ENCODE results near the gene ADAMTS10.

DNA sequence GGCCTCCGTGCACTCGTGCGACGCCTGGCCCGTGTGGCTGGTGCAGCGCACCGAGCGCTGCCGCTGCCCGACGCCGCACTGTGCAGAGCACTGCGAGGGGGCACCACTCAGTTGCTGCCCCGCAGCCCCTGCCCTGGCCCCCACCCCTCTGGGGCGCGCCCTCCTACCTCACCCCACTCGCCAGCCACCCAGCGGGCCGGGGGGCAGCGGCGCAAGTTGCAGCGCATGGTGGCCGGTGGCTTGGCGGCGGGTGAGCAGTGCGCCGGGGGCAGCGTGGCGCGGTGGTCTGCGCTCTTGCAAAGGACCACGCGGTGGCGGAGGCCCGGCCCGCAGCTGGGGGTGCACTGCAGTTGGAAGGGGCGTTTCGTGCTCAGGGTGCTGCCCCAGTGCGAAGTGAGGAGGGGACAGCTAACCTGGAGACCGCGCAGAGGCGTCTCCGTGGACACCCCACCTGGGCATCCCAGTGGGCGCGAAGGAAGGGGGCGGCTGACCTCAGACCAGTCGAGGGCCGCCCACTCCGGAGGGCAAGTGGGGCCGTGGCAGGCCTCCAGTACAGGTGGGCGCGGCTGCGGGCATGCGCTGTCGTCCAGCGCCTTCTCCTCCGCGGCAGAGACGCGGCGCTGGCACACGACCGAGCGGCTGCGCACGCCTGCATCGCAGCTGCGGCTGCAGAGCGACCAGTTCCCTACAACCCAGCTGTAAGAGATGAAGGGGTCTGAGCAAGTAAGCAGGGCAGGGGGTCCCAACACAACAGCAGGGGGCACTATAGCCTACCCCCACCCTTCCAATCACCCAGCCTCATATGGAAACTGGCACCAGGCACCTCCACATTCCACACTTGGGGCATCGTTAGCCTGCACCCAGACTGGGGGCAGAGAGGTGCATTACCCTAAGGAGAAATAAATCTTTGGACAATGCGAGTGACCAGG is 25.3 kb downstream of the ADAMTS10 start:
- TF ChIP-seq ZNF556 (CRISPR knock-in tag; IDR thresholded peaks at IDR 0.05; ENCODE audit: borderline replicate concordance), result no peak
- no peak for TF ChIP-seq ZNF24 (IDR thresholded peaks at IDR 0.05)
- TF ChIP-seq HDAC6 (IDR thresholded peaks at IDR 0.05; ENCODE audit: low read depth, low read length), result no peak
- no peak for TF ChIP-seq POLR2A (IDR thresholded peaks at IDR 0.05; ENCODE audit: insufficient read depth in 1 of 2, low read depth in 2 of 2, low read length in 2 of 2)
- TF ChIP-seq PCBP1 (IDR thresholded peaks at IDR 0.05; ENCODE audit: borderline replicate concordance, low read depth, low read length), result no peak

All from HepG2 (cell line).